ENCODE results near the gene GIT1. TPM values are rescaled to one million over a fixed set of nuclear protein-coding genes. Genes with fewer than 3 reads are reported as not detected.

GIT1 gene, protein sequence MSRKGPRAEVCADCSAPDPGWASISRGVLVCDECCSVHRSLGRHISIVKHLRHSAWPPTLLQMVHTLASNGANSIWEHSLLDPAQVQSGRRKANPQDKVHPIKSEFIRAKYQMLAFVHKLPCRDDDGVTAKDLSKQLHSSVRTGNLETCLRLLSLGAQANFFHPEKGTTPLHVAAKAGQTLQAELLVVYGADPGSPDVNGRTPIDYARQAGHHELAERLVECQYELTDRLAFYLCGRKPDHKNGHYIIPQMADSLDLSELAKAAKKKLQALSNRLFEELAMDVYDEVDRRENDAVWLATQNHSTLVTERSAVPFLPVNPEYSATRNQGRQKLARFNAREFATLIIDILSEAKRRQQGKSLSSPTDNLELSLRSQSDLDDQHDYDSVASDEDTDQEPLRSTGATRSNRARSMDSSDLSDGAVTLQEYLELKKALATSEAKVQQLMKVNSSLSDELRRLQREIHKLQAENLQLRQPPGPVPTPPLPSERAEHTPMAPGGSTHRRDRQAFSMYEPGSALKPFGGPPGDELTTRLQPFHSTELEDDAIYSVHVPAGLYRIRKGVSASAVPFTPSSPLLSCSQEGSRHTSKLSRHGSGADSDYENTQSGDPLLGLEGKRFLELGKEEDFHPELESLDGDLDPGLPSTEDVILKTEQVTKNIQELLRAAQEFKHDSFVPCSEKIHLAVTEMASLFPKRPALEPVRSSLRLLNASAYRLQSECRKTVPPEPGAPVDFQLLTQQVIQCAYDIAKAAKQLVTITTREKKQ
- 63.8 and 89.8 TPM in 2 replicates for total RNA-seq

DNA sequence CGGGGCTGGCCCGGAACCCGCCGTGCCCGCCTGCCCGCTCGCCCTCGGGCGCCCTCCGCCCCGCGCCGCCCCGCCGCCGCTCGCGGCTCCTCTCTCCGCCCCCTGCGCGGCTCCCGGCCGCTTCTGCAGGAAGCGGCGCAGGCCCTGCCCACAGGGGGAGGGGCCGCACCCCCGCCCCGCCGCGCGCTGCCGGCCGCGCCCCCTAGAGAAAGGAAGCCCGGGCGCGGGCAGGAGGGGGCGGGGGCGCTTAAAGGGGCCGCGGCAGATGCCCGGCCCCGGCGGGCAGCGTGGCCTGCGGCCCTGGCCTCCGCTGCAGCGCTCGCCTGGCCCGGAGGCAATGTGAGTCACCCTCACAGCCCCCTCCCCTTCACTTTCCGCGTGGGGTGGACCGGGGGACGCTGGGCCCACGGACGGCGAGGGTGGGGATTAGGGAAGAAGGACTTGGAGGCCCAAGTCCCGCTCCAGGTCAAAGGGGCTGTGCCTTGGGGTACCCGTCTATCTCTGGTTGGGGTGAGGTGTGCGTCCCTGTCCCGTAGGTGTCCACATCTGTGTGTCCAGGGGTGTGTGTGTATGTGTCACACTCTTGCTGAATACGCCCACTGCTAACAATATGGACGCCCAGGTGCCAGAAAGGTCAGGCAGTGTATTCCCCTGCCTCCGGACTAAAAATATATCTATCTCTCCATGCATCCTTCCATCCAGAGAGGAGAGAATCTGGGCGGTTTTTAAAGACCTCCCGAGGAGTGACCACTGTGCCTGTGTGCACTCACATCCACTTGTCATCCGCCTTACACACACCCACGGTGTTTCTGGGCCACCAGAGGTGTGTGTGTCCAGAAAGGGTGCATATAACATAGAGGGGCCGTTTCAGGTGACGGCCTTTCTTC, at the start of gene GIT1:
Gene GIT1 (minus strand): TSS at position 125 of the 887 bp plus-strand sequence. CDS start 270 bp downstream, outside the sequence.
- no peaks in the 10 kb centered on the region for H3K27me3 ChIP-seq (ENCODE audit: control insufficient read depth, insufficient read depth, low read length)
- no peaks in the 10 kb centered on the region for H3K36me3 ChIP-seq (ENCODE audit: control insufficient read depth, insufficient read depth, low read length)
- TF ChIP-seq, protein P1, sequence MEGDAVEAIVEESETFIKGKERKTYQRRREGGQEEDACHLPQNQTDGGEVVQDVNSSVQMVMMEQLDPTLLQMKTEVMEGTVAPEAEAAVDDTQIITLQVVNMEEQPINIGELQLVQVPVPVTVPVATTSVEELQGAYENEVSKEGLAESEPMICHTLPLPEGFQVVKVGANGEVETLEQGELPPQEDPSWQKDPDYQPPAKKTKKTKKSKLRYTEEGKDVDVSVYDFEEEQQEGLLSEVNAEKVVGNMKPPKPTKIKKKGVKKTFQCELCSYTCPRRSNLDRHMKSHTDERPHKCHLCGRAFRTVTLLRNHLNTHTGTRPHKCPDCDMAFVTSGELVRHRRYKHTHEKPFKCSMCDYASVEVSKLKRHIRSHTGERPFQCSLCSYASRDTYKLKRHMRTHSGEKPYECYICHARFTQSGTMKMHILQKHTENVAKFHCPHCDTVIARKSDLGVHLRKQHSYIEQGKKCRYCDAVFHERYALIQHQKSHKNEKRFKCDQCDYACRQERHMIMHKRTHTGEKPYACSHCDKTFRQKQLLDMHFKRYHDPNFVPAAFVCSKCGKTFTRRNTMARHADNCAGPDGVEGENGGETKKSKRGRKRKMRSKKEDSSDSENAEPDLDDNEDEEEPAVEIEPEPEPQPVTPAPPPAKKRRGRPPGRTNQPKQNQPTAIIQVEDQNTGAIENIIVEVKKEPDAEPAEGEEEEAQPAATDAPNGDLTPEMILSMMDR (IDR thresholded peaks at IDR 0.05; ENCODE audit: insufficient read depth, low read length, poor library complexity, severe bottlenecking): no peak
- no peak for DNase-seq (ENCODE audit: low read depth)
- H3K4me3 ChIP-seq (ENCODE audit: low read depth, low read length): peak within 1 kb of the TSS; percentile 73

DNA sequence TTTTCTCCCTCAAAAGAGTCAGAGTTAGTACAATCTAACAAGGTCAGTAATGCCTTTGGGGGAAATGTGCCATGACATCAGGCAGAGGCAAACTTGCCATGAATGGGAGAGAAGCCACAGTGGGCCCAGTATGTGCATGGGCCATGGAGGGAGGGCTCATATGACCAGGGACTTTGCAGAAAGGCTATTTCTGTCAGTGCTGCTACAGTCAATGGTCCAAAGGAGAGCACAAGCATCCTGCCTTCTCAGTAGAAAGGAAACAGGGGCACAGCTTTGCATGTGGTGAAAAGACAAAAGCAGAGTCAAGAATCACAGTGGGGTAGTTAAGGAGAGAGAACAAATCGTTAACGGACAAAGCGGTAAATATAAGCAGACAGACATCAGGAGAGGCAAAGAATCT, 44.4 kb upstream of the GIT1 start:
- no peak for DNase-seq (ENCODE audit: low read depth)
- H3K36me3 ChIP-seq (ENCODE audit: control insufficient read depth, insufficient read depth, low read length): peaks cover 2% of the 10 kb centered on the region
- TF ChIP-seq, protein P1 (IDR thresholded peaks at IDR 0.05; ENCODE audit: insufficient read depth, low read length, poor library complexity, severe bottlenecking): no peak
- H3K4me3 ChIP-seq (ENCODE audit: low read depth, low read length): no peak overlapping the region
- H3K27me3 ChIP-seq (ENCODE audit: control insufficient read depth, insufficient read depth, low read length): no peaks in the 10 kb centered on the region

DNA sequence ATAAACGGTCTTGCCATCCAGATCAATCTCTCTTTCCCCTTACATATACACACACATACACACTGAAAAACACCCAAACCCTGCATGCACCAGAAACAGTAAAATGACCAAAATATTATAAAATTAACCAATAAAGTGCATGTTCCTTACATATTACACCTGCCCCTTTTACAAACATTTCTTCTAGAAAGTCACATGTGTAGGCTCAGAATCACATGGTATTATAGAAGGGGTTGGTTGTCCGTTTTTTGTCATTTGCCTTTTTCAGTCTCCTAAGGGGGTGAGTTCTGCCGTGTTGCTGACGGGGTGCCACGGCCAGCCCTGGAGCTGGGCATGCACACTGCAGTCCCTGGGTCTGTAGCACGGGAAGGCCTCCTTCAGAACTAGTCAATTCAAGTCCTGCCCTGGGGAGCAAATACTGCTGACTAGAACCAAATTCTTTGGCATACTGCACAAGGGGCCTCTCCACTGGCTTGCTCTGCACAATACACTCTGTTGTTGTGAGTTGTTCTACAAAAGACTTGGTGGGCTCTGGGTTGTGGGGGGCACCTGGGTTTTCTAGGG, 41.3 kb upstream of the GIT1 start:
- Histone ChIP-seq H3K36me3 (ENCODE audit: control insufficient read depth, insufficient read depth, low read length) (peaks cover 2% of the 10 kb centered on the region), H3K4me3 (ENCODE audit: low read depth, low read length) (no peak overlapping the region), H3K27me3 (ENCODE audit: control insufficient read depth, insufficient read depth, low read length) (no peaks in the 10 kb centered on the region)
- TF ChIP-seq, protein P1 (IDR thresholded peaks at IDR 0.05; ENCODE audit: insufficient read depth, low read length, poor library complexity, severe bottlenecking): no peak
- no peak for DNase-seq (ENCODE audit: low read depth)

DNA sequence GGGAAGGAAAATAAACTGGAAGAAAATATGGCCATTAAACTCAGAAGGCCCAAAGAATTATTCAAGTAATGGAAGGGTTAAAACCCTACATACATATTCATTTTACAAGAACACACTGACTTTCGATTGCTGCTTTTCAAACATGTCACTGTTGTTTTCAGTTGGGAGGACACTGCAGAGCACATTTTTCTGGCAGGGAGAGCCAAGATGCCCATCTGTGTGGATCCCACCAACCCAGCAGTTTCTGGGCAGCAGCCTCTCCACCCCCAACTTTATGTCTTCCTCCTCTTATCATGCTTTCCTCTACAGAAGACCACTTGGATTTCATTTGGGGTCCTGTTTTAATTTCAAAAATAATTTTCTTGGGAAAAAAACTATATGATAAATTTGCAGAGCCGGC, 40.4 kb upstream of the GIT1 start:
- H3K36me3 ChIP-seq (ENCODE audit: control insufficient read depth, insufficient read depth, low read length): peaks cover 2% of the 10 kb centered on the region
- no peaks in the 10 kb centered on the region for H3K27me3 ChIP-seq (ENCODE audit: control insufficient read depth, insufficient read depth, low read length)
- TF ChIP-seq, protein P1 (IDR thresholded peaks at IDR 0.05; ENCODE audit: insufficient read depth, low read length, poor library complexity, severe bottlenecking): no peak
- H3K4me3 ChIP-seq (ENCODE audit: low read depth, low read length): no peak overlapping the region
- no peak for DNase-seq (ENCODE audit: low read depth)

DNA sequence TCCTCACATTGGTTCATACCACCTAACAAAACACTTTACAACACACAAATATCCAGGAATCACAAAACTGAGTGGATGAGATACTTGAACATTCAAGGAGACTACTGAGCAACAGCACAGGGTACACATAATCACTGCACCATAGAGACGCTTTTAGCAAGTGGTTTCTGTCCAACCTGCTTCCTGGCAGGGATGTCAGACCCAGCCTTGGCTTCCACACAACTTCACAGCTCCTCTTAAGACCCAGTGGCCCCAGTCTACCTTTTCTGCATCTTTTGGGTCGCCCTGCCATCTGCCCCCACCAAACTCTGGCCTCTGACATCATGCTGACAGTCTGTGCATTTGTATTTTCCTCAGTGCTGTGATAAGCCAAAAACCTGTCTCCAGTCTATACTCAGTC, 39.2 kb upstream of the GIT1 start:
- Histone ChIP-seq H3K4me3 (ENCODE audit: low read depth, low read length) (no peak overlapping the region), H3K27me3 (ENCODE audit: control insufficient read depth, insufficient read depth, low read length) (no peaks in the 10 kb centered on the region), H3K36me3 (ENCODE audit: control insufficient read depth, insufficient read depth, low read length) (peaks cover 2% of the 10 kb centered on the region)
- DNase-seq (ENCODE audit: low read depth): no peak
- TF ChIP-seq, protein P1 (IDR thresholded peaks at IDR 0.05; ENCODE audit: insufficient read depth, low read length, poor library complexity, severe bottlenecking): no peak

Data from kidney epithelial cell (primary cell).